Choroid plexus epithelial cell (primary cell): ENCODE results near the gene UHRF1.

ENCODE experiments used
- DNase-seq: peaks from one replicate; pipeline ENCODE4 v3.0.0-alpha.2; 2010; ENCODE audit warnings: low read depth
- H3K4me3 ChIP-seq: 2 replicates; pipeline ENCODE4 v1.5.1; 2011; ENCODE audit warnings: low read depth, mild to moderate bottlenecking, control low read depth, low read length, moderate library complexity
- TF ChIP-seq, protein P1 (sequence below): conservative IDR thresholded peaks from 2 replicates; pipeline ENCODE4 v1.5.1; 2011; ENCODE audit warnings: low read depth, mild to moderate bottlenecking, control low read depth, inconsistent platforms, low read length, moderate library complexity

The UHRF1 gene

DNA sequence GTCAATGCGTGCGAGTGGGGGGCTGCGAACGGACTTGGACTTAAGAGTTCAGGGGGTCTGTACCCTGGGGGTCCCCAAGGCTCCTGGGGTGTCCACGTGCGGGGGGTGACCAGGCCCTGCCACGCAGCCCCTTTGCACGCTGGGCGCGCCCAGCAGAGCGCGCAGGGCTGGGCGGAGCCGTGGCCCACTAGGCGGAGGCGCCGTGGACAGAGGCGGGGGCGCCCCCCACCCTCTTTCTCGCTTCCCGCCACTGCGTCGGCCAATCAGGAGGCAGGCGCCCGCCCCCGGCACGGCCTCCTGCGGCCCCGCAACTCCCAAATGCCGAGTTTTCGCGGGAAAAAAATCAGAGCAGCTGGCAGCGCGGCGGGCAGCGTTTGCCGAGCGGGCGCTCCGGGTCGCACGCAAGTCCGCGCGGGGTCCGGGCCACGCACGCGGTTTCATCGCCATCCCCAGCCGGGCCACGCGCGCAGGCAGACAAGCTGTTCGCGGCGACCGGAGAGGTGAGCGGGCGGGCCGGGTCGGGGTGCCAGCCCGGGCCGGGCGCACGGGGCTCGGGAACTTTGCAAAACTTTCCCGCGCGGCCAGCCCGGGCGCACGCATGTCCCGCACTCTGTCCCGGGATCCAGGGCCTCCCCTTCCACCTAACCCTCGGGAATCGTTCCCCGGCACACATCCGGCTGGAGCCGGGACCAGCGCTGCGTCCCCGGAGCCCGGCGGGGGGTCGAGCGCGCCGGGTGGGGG is at the start of gene UHRF1:
Gene UHRF1, plus strand, starts transcription at position 346 of the 741 bp plus-strand sequence. CDS start 1,385 bp downstream, outside the sequence.
- TF ChIP-seq, protein P1, sequence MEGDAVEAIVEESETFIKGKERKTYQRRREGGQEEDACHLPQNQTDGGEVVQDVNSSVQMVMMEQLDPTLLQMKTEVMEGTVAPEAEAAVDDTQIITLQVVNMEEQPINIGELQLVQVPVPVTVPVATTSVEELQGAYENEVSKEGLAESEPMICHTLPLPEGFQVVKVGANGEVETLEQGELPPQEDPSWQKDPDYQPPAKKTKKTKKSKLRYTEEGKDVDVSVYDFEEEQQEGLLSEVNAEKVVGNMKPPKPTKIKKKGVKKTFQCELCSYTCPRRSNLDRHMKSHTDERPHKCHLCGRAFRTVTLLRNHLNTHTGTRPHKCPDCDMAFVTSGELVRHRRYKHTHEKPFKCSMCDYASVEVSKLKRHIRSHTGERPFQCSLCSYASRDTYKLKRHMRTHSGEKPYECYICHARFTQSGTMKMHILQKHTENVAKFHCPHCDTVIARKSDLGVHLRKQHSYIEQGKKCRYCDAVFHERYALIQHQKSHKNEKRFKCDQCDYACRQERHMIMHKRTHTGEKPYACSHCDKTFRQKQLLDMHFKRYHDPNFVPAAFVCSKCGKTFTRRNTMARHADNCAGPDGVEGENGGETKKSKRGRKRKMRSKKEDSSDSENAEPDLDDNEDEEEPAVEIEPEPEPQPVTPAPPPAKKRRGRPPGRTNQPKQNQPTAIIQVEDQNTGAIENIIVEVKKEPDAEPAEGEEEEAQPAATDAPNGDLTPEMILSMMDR = no peak
- H3K4me3 ChIP-seq = peak within 1 kb of the TSS; percentile 74
- no peak for DNase-seq

DNA sequence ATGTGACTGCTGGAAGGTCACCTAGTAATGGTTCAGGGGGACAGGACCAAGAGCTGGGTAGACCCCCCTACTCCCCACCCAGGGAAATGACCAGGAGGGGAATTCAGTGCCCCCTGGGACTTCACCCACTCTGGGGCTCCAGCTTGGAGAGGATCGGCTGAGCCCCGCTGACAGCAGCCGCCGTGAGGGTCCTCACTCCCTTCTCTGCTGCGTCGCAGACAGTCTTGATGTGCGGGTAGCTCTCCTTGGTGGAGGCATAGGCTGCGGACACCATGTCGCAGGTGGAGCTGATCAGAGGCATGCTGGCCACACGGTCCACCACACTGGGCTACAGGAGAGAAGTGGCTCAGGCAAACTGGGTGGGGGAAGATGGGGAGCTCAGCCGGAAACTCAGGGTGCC is 49.6 kb upstream of the UHRF1 start:
- TF ChIP-seq, protein P1 = no peak
- H3K4me3 ChIP-seq = no peak overlapping the region
- DNase-seq = no peak

DNA sequence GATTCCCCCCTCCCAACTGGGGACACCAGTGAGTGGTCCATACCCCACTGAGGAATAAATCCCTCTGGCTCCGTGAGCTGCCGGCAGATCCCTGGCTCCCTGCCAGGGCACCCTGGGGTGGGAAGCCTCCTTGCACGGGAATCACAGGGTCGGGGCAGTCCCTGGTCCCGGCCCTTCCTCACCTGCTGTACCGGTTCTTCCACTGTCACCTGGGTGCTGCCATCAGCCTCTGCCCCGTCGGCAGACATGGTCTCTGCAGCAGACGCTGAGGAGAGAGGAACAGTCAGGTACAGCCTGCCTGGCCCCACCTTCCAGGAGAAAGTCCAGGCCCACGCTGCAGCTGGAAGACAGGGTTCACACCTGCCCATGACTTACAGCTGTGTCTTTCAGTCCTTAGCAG is 48.2 kb upstream of the UHRF1 start:
- H3K4me3 ChIP-seq = no peak overlapping the region
- DNase-seq = peak; percentile 23
- TF ChIP-seq, protein P1 = no peak

DNA sequence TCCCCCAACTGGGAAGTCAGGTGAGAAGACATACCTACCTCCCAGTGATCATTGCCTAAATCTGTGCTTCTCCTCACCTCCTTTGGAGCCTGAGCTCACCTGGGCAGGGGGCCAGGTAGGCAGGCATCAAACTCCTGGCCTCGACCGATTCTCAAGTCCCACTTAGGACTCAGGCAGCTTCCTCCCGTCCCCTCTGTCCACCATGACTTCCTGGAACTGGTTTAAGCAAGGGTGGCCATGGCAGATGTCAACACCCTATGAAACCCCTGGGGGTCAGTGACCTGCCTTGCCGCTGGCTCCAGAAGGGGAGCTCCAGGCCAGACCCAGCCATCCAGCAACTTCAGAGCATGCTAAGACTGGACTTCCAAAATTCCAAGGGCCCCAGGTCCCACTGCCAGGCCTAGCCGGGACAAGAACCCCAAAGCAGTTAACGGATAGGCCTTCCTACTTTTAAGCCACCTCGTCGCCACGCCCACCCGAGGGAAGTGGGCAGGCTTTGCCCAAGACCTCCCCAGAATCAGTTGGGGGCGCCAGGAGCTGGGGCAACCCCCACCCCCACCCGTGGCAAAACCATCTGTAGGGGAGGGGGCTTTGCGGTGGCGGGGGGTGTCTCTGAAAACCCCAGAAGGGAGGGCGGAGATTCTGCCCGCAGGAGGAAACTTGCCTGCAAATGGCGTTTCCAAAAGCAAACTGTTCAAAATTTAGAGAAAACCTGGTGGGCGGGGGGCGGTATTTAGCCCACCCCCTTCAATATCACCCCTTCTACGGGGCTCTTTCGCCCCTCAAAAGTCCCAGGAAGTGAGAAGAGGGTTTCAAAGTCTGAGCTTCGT is 42.5 kb upstream of the UHRF1 start:
- peak; percentile 47 for DNase-seq
- H3K4me3 ChIP-seq = peak overlapping the region; percentile 79
- TF ChIP-seq, protein P1 = no peak

DNA sequence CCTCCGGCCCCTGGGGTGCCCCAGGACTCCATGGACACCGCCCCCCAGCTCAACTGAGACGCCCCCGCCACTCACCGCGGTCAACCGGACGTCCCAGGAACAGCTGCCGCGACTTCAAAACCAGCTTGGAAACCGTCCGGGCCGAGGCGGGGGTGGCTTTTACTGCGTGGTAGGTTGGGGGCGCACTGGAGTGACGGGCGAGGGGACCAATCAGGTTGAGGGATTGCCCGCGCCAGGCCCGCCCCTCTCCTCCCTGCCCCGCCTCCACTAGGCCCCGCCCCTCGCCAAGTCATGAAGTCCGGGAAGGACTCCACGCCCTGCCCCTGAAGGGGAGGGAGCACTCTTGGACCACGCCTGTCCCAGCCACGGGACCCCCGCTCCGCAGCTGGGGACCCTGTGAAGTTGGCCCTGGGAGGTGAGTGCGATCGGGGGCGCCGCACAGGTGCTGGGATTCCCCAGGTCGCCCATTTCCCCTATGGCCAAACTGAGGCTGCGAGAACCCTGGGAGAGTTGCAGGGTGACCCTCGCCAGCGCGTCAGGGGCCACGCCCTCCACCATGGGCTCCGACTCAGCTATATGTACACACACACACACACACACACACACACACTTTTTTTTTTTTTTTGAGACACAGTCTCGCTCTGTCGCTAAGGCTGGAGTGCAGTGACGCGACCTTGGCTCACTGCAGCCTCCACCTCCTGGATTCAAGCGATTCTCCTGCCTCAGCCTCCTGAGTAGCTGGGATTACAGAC is 41.6 kb upstream of the UHRF1 start, which contains the start of gene PLIN3:
Gene PLIN3, minus strand, starts transcription at position 134 of the 752 bp plus-strand sequence. CDS start 6,273 bp downstream, outside the sequence.
- H3K4me3 ChIP-seq = peak within 1 kb of the TSS; percentile 79
- TF ChIP-seq, protein P1 = no peak
- DNase-seq = peak; percentile 98

DNA sequence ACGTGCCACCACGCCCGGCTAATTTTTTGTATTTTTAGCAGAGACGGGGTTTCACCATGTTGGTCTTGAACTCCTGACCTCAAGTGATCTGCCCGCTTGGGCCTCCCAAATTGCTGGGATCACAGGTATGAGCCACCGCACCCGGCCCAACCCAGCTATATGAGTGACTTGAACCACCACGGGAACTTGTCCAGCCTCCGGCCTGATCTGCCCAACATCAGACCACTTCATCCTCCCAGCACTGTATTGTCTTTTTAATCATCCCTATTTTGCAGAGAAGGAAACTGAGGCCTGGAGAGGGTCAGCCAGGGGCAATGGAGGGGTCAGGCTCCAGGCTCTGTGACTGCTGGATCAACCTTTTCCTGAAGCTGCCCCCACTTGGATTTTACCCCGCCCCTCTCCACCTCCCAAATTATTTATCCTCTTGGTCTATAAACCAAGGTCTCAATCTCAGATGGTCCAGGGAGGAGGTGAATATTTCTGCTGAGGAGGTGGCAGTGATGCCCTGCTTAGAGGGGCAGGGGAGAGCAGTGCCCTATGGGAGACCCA is 40.9 kb upstream of the UHRF1 start:
- H3K4me3 ChIP-seq = no peak overlapping the region
- no peak for DNase-seq
- TF ChIP-seq, protein P1 = no peak
